SKM-1 treated with dmso at 0.1 percent for 144 hours (cell line): ENCODE results near the gene RELN.

Experiments
- DNase-seq: peaks from one replicate; lab custom pipeline; 2025; ENCODE audit not compliant: unreplicated experiment; lab: John Stamatoyannopoulos, UW

Gene RELN

GRCh38 chr7:103593691-103594090 is 395.8 kb downstream of the RELN start:
- no peak for DNase-seq

DNA sequence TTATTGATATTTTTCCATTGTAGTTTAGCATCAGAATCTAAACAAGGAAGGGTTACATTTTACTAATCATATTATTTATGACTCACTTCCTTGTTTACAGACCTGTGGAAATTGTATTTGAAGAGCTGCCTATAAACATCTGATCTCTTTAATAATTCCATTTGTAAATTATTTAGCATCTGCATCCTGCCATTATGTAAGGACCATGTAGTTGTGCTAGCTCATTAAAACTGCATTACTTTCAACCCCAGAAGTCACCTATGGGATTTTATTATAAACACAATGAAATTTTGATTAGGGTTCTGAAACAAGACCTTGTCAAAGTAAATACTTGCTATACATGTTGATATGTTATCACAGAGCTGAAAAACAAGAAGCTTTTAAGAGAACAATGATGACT is 396.6 kb downstream of the RELN start:
- DNase-seq: no peak

- DNase-seq: no peak
These were observed 397.3 kb downstream of the RELN start for GRCh38 chr7:103592187-103592586.

GRCh38 chr7:103580031-103580430 is 409.4 kb downstream of the RELN start:
- DNase-seq: no peak

DNA sequence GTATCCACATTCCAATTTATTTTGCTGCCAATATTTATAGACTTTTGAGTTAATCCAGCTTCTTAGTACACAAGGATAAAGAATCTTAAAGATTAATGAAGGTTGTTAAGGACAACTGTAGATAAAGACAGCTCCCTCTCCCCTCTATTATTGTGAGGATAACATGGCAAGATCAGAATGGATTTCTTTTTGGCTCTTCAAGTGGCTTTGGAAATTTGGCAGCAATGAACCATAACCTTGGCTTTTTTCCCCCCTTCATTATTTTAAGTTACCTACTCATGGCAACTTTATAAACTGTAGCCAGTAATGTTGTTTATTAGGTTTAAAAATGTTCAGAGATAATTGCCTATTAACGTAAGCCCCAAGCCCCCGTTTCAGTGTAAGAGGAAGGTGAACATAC is 412.4 kb downstream of the RELN start:
- DNase-seq: no peak

- DNase-seq: no peak
These were observed 412.8 kb downstream of the RELN start for GRCh38 chr7:103576641-103577040.

GRCh38 chr7:103574576-103574975 is 414.9 kb downstream of the RELN start:
- no peak for DNase-seq

DNA sequence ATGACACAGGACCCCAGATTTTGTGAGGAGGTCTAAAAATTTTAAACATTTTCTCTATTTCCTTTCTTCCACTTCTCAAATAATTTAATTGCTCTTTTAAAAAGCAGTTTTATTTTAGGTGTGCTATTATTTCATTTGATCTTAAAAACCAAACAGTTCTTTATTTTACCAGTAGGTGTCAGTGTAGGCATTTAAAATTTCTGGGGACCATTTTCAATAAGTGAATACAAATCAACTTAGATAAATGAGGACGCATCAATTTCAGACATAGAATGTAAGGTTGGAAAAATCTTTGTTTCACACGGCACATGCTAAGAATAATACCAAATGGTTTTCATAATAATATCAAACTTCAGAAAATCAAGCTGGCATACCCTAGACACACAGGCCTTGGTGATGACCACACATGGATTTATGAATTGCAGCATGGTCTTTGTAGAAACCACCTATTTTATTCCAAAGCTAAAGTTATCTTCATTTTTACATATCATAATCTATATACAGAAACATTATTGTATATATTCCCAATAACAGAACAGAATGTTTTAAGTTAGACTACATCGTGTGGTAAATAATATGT is 415.9 kb downstream of the RELN start:
- DNase-seq: peak; percentile 43

DNA sequence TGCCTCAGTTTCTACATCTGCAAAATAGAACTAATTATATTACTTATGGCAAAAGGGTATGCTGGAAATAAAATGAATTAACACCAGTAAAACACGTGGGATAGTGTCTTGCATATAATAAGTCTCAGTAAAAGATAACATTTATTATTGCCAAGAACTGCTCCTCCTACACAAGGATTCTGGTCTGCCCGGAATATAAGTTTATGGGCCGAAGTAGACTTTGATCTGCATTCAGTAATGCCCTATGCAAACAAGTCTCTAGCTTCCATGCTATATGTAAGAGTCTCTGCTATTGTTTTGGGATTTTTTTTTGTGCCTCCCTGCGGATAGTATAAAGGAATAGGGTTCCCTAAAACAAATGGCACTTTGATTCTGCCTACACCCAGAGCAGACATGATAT is 417.9 kb downstream of the RELN start:
- DNase-seq: no peak

DNA sequence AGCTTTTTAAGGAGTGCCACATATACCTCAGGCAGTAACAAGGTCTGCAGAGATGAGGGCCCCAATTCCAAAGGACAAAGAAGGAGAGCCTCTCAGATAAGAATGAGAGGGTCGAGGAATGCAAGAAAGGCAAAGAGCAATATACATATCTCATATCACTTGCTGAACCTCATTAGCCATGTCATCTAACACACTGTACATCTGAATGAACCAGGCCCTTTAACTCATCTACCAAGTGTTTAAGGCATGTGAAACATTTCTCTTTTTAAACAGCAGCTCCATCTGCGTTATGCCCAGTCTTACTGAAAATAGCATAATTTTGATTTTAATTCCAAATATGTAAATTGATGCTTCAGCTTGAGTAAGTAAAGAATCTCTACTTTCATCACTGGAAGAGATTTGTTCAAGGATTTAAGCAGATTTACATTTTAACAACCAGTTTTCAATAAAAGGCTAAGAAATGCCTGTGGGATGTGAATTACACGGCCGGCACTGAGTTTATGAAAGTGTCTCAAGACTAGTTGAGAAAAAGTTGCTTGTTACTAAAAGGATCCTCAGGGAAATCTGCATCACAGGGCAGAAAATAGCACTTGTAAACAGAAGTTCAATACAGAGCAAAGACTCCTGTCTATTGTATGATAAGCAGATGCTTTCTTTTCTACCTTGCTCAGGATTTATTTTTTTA is 419.7 kb downstream of the RELN start:
- no peak for DNase-seq

DNA sequence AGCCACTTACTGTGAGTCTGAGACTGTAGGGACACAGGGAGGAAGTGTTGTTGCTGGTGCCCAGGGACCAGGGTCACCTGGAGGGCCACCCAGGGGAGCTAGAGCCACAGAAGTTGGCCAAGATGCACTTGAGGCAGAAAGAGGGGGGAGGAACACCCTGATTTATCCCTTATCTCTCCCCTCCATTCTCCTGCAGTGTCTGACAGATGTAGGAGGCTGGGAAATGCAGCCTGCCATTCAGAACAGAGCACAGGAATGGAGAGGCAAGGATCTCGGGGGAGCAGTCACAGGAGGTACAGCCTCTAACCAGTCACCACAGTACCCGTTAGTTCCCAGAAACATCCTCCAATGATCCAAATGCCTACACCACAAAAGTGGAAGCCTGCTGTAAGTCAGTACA is 425.0 kb downstream of the RELN start:
- no peak for DNase-seq

GRCh38 chr7:103560136-103560535 is 429.3 kb downstream of the RELN start:
- no peak for DNase-seq

DNA sequence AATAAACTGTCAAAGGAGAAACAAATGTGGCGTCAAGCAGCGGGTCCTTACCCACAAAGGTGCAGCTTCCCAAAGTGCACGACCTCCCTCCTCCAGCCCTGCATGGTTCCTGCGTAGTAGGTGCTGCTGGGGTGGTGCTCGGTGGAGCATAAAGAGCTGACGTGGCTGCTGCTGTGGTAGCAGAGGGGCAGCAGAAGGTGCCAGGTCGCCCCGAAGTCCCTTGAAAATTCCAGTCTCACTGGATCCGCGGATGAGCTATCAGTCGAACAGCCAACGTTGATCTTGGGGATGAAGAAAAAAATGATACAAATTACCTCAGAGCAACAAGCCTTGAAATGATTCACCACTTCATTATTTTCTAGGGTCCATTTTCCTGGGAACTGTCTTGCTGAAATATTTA is 438.4 kb downstream of the RELN start:
- DNase-seq: no peak

- no peak for DNase-seq
These were observed 439.7 kb downstream of the RELN start for GRCh38 chr7:103549786-103550185.

- DNase-seq: no peak
These were observed 441.8 kb downstream of the RELN start for GRCh38 chr7:103547451-103548284.

GRCh38 chr7:103542470-103542869 is 447.0 kb downstream of the RELN start:
- no peak for DNase-seq

DNA sequence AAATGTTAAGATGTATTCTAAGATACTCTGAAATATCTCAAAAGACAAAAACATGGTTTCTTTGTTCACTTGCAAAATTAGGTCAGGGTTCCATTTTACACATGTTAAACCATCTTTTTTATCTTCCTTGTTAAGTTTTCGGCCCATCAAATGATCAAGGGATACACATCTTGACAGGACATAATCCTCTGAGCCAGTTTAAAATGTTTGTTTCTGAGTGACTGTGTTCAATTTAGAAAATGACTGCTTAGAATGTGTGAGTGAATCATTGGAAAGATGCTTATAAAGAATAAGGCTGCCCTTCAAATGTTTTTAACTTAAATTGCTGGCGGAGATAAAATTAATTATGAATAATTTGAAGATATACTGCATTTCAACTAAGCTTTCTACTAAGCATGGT is 447.5 kb downstream of the RELN start:
- no peak for DNase-seq

DNA sequence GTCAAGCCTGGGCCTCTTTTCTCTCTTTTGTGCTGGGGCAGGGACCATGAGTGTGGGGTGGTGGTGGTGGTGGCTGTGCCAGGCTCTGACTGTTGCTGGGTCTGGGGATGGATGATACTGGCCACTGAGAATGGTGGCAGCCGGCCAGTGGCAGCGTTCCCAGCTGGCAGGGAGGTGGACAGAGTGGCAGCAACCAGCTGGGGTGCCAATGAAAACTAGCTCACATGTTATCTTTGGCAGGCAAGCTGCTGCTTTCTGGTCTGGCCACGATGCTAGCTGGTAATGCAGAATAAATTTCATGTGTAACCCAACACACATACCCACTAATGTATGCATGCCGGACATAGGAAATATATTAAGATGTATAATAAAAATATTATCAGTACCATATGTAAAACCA is 448.4 kb downstream of the RELN start:
- no peak for DNase-seq

- DNase-seq: no peak
These were observed 449.1 kb downstream of the RELN start for GRCh38 chr7:103540338-103540737.

DNA sequence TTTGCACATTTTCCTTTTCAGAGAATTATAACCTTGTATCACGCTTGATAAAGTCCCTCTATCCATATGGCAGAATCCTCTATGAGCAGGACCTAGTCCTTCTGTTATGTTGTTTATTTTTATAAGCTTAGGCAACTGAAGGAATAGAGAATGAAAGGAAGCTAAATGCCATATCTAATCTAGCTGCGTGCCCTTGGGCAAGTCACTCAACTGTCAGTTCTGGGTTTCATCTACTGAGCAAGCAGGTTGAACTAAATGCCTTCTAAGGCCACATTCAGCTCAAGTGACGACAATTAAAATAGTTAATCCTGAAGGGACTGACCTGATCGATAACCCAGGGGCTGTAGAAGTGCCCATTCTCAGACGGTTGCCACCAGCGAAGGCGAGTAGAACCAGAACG is 449.6 kb downstream of the RELN start:
- DNase-seq: no peak

- no peak for DNase-seq
These were observed 450.3 kb downstream of the RELN start for GRCh38 chr7:103538964-103539709.

DNA sequence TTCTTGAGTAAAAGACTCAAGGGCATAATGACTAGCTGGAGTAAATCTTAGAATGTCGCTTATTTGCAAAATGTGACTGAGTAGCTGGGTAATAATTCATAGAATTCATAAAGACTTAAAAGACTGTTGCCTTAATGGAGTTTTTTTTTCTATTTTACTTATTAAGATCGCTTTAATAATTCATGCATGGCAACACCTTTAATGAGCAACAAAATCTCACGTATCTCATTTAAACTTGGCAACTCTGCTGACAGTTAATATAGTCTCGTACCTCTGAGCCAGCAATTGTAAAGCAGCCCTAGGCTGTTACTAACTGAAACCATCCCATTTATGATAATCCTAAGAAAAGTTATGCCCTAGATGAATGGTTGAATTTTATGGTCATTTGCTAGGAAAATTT is 455.7 kb downstream of the RELN start:
- no peak for DNase-seq
